Measurements from ENCODE around the gene TXNDC12.
"Not testable (repeated sequence)": the region's sequence is repeated elsewhere in the genome, so short reads cannot be mapped to it uniquely, and the experiment has no call there.

TXNDC12 gene

GRCh38 chr1:52033190-52034049 lies 21.6 kb downstream of the TXNDC12 start, which contains the start of gene KTI12:
Gene KTI12 (minus strand): TSS chr1:52033810. CDS start chr1:52033761, 49 bp downstream.
- no peak for TF ChIP-seq CTCF (IDR thresholded peaks at IDR 0.05; ENCODE audit: low read depth, low read length)
- peaks cover 22% of the 10 kb centered on the region for H3K36me3 ChIP-seq
- H3K27me3 ChIP-seq (ENCODE audit: insufficient read depth, low read depth, severe bottlenecking), result no peaks in the 10 kb centered on the region
- H3K9me3 ChIP-seq (ENCODE audit: severe bottlenecking), result no peaks in the 10 kb centered on the region
- H3K27ac ChIP-seq, result peak within 1 kb of the TSS; percentile 79
- peak within 1 kb of the TSS; percentile 84 for H3K4me3 ChIP-seq (ENCODE audit: low read depth, low read length)
- DNase-seq, result peak; percentile 83

- no peak for DNase-seq
- H3K27ac ChIP-seq, result peak overlapping the region; percentile 79
- H3K4me3 ChIP-seq (ENCODE audit: low read depth, low read length), result peak overlapping the region; percentile 84
- H3K27me3 ChIP-seq (ENCODE audit: insufficient read depth, low read depth, severe bottlenecking), result no peaks in the 10 kb centered on the region
- TF ChIP-seq CTCF (IDR thresholded peaks at IDR 0.05; ENCODE audit: low read depth, low read length), result no peak
- H3K36me3 ChIP-seq, result peaks cover 24% of the 10 kb centered on the region
- no peaks in the 10 kb centered on the region for H3K9me3 ChIP-seq (ENCODE audit: severe bottlenecking)
Measured at GRCh38 chr1:52032785-52033131, 22.2 kb downstream of the TXNDC12 start.

- DNase-seq, result no peak
- Histone ChIP-seq H3K27ac (no peak overlapping the region), H3K36me3 (peaks cover 22% of the 10 kb centered on the region), H3K9me3 (ENCODE audit: severe bottlenecking) (no peaks in the 10 kb centered on the region), H3K4me3 (ENCODE audit: low read depth, low read length) (no peak overlapping the region; the same call in 1 of the 2 replicates), H3K27me3 (ENCODE audit: insufficient read depth, low read depth, severe bottlenecking) (no peaks in the 10 kb centered on the region)
- no peak for TF ChIP-seq CTCF (IDR thresholded peaks at IDR 0.05; ENCODE audit: low read depth, low read length)
Measured at GRCh38 chr1:52032124-52032784, 22.7 kb downstream of the TXNDC12 start.

- not testable (repeated sequence) for H3K4me3 ChIP-seq (ENCODE audit: low read depth, low read length); H3K9me3 ChIP-seq (ENCODE audit: severe bottlenecking); H3K27ac ChIP-seq; DNase-seq; H3K27me3 ChIP-seq (ENCODE audit: insufficient read depth, low read depth, severe bottlenecking)
- H3K36me3 ChIP-seq, result peaks cover 35% of the 10 kb centered on the region
Measured at GRCh38 chr1:52028839-52029238, 26.2 kb downstream of the TXNDC12 start.

- no peak for TF ChIP-seq CTCF (IDR thresholded peaks at IDR 0.05; ENCODE audit: low read depth, low read length)
- H3K36me3 ChIP-seq, result peaks cover 40% of the 10 kb centered on the region
- no peaks in the 10 kb centered on the region for H3K9me3 ChIP-seq (ENCODE audit: severe bottlenecking)
- H3K4me3 ChIP-seq (ENCODE audit: low read depth, low read length), result no peak overlapping the region
- no peak overlapping the region for H3K27ac ChIP-seq
- H3K27me3 ChIP-seq (ENCODE audit: insufficient read depth, low read depth, severe bottlenecking), result no peaks in the 10 kb centered on the region
- no peak for DNase-seq
Measured at GRCh38 chr1:52028328-52028727, 26.7 kb downstream of the TXNDC12 start.

GRCh38 chr1:52026278-52026677 lies 28.7 kb downstream of the TXNDC12 start:
- Histone ChIP-seq H3K36me3 (peaks cover 38% of the 10 kb centered on the region), H3K27ac (no peak overlapping the region), H3K9me3 (ENCODE audit: severe bottlenecking) (no peaks in the 10 kb centered on the region), H3K27me3 (ENCODE audit: insufficient read depth, low read depth, severe bottlenecking) (no peaks in the 10 kb centered on the region), H3K4me3 (ENCODE audit: low read depth, low read length) (no peak overlapping the region)
- DNase-seq, result no peak
- no peak for TF ChIP-seq CTCF (IDR thresholded peaks at IDR 0.05; ENCODE audit: low read depth, low read length)

Measured in WERI-Rb-1 (cell line).